Measurements from ENCODE around the gene ARL2.
A peak's percentile ranks its signal among the peaks of the same experiment; 100 is the strongest.
"Not testable (repeated sequence)": the region's sequence is repeated elsewhere in the genome, so short reads cannot be mapped to it uniquely, and the experiment has no call there.

The ARL2 gene

GRCh38 chr11:65013888-65014725 is at the start of gene ARL2:
Gene ARL2 (plus strand): TSS chr11:65014160. CDS start chr11:65014208, 48 bp downstream.
- Mint-ChIP-seq H3K9me3 (no peaks in the 10 kb centered on the region), H3K27ac (peak within 1 kb of the TSS; percentile 97 to 98), H3K4me1 (peaks cover 36% of the 10 kb centered on the region), H3K4me3 (peak within 1 kb of the TSS; percentile 92), H3K27me3 (no peaks in the 10 kb centered on the region)
- DNase-seq, result peak; percentile 92 to 93
- peak; percentile 82 for ATAC-seq

GRCh38 chr11:64967375-64967774 is 46.6 kb upstream of the ARL2 start:
- Mint-ChIP-seq H3K27ac (no peak overlapping the region), H3K27me3 (no peaks in the 10 kb centered on the region), H3K4me1 (peaks cover 55% of the 10 kb centered on the region), H3K4me3 (no peak overlapping the region), H3K9me3 (no peaks in the 10 kb centered on the region)
- ATAC-seq (peak; percentile 27), DNase-seq (no peak)

GRCh38 chr11:64969209-64969608 is 44.8 kb upstream of the ARL2 start:
- ATAC-seq, result no peak
- Mint-ChIP-seq H3K27me3 (no peaks in the 10 kb centered on the region), H3K4me3 (no peak overlapping the region), H3K27ac (peak overlapping the region in 1 of 2 donors; percentile 81), H3K4me1 (peaks cover 58% of the 10 kb centered on the region), H3K9me3 (no peaks in the 10 kb centered on the region)
- no peak for DNase-seq

- peak; percentile 83 for ATAC-seq
- no peaks in the 10 kb centered on the region for H3K27me3 Mint-ChIP-seq
- H3K4me1 Mint-ChIP-seq, result peaks cover 59% of the 10 kb centered on the region
- H3K4me3 Mint-ChIP-seq, result peak overlapping the region; percentile 67 to 69
- peak; percentile 11 to 48 for DNase-seq
- peak overlapping the region; percentile 90 to 97 for H3K27ac Mint-ChIP-seq
- H3K9me3 Mint-ChIP-seq, result no peaks in the 10 kb centered on the region
These were observed 43.2 kb upstream of the ARL2 start for GRCh38 chr11:64970731-64971151.

- Mint-ChIP-seq H3K4me1 (peaks cover 59% of the 10 kb centered on the region), H3K27me3 (no peaks in the 10 kb centered on the region), H3K9me3 (no peaks in the 10 kb centered on the region), H3K4me3 (peak within 1 kb of the TSS; percentile 67 to 69), H3K27ac (peak within 1 kb of the TSS; percentile 90 to 97)
- DNase-seq (peak; percentile 89), ATAC-seq (peak; percentile 69)
These were observed 42.3 kb upstream of the ARL2 start, which contains the start of gene MAJIN for GRCh38 chr11:64971421-64972233. Gene MAJIN (minus strand): TSS chr11:64972108. CDS start chr11:64959405, 12,703 bp downstream.

GRCh38 chr11:64974124-64974523 is 39.8 kb upstream of the ARL2 start:
- H3K27ac Mint-ChIP-seq, result no peak overlapping the region

GRCh38 chr11:64976651-64977050 is 37.3 kb upstream of the ARL2 start:
- H3K9me3 Mint-ChIP-seq, result no peaks in the 10 kb centered on the region
- H3K27ac Mint-ChIP-seq, result no peak overlapping the region
- no peak overlapping the region for H3K4me3 Mint-ChIP-seq
- peaks cover 10% of the 10 kb centered on the region for H3K27me3 Mint-ChIP-seq
- peaks cover 26% of the 10 kb centered on the region for H3K4me1 Mint-ChIP-seq
- ATAC-seq, result peak; percentile 45
- DNase-seq, result no peak

More at GRCh38 chr11:64974124-64974523, 39.8 kb upstream of the ARL2 start:
- H3K27me3 Mint-ChIP-seq, result peaks cover 10% of the 10 kb centered on the region
- no peak for DNase-seq
- H3K4me3 Mint-ChIP-seq, result no peak overlapping the region
- H3K9me3 Mint-ChIP-seq, result no peaks in the 10 kb centered on the region
- no peak for ATAC-seq
- peaks cover 51% of the 10 kb centered on the region for H3K4me1 Mint-ChIP-seq

- ATAC-seq, H3K4me1 Mint-ChIP-seq, DNase-seq, H3K27ac Mint-ChIP-seq, H3K4me3 Mint-ChIP-seq, H3K9me3 Mint-ChIP-seq: not testable (repeated sequence)
- H3K27me3 Mint-ChIP-seq, result peaks cover 11% of the 10 kb centered on the region
These were observed 30.6 kb upstream of the ARL2 start for GRCh38 chr11:64983339-64983738.

- Mint-ChIP-seq H3K4me1 (peaks cover 11% of the 10 kb centered on the region), H3K4me3 (no peak overlapping the region), H3K9me3 (no peaks in the 10 kb centered on the region), H3K27me3 (peaks cover 8% of the 10 kb centered on the region), H3K27ac (no peak overlapping the region)
- DNase-seq (no peak), ATAC-seq (no peak)
These were observed 25.7 kb upstream of the ARL2 start for GRCh38 chr11:64987998-64988854.

- H3K4me1 Mint-ChIP-seq, result peaks cover 11% of the 10 kb centered on the region
- ATAC-seq, result no peak
- no peak overlapping the region for H3K4me3 Mint-ChIP-seq
- DNase-seq, result no peak
- peaks cover 14% of the 10 kb centered on the region for H3K27me3 Mint-ChIP-seq
- H3K9me3 Mint-ChIP-seq, result no peaks in the 10 kb centered on the region
- no peak overlapping the region for H3K27ac Mint-ChIP-seq
These were observed 24.5 kb upstream of the ARL2 start for GRCh38 chr11:64989416-64989815.

GRCh38 chr11:64990222-64990923 is 23.6 kb upstream of the ARL2 start:
- Mint-ChIP-seq H3K27me3 (peaks cover 23% of the 10 kb centered on the region), H3K27ac (peak overlapping the region; percentile 8 to 83), H3K4me1 (peaks cover 11% of the 10 kb centered on the region), H3K9me3 (no peaks in the 10 kb centered on the region), H3K4me3 (peak overlapping the region in 1 of 2 donors; percentile 1)
- DNase-seq (no peak), ATAC-seq (no peak)

GRCh38 chr11:64994318-64994717 is 19.6 kb upstream of the ARL2 start:
- H3K9me3 Mint-ChIP-seq, result no peaks in the 10 kb centered on the region
- ATAC-seq (no peak), DNase-seq (no peak)
- H3K27me3 Mint-ChIP-seq, result peaks cover 33% of the 10 kb centered on the region
- peaks cover 37% of the 10 kb centered on the region for H3K4me1 Mint-ChIP-seq
- H3K27ac Mint-ChIP-seq, result no peak overlapping the region
- H3K4me3 Mint-ChIP-seq, result no peak overlapping the region

- H3K27ac Mint-ChIP-seq, result no peak overlapping the region
- H3K4me1 Mint-ChIP-seq, result peaks cover 25% of the 10 kb centered on the region
- ATAC-seq, result no peak
- no peaks in the 10 kb centered on the region for H3K9me3 Mint-ChIP-seq
- DNase-seq, result no peak
- H3K4me3 Mint-ChIP-seq, result no peak overlapping the region
- H3K27me3 Mint-ChIP-seq, result peaks cover 33% of the 10 kb centered on the region
These were observed 17.6 kb upstream of the ARL2 start for GRCh38 chr11:64996327-64996709.

GRCh38 chr11:64996710-64997380 is 17.1 kb upstream of the ARL2 start, which contains the start of gene BATF2:
Gene BATF2 (minus strand): TSS chr11:64996971. CDS start chr11:64996914, 57 bp downstream.
- Mint-ChIP-seq H3K27ac (no peak within 1 kb of the TSS), H3K4me3 (no peak within 1 kb of the TSS), H3K27me3 (peaks cover 33% of the 10 kb centered on the region), H3K9me3 (no peaks in the 10 kb centered on the region), H3K4me1 (peaks cover 25% of the 10 kb centered on the region)
- ATAC-seq, result peak; percentile 46
- DNase-seq, result no peak
